GM19193 (cell line): ENCODE measurements around the gene NFKBIE.

Experiments used
- POLR2A ChIP-seq: IDR thresholded peaks from 4 replicates; pipeline ENCODE4 v1.6.1; 2011; ENCODE audit not compliant: insufficient read depth, insufficient read length; ENCODE audit errors: extremely low read depth

NFKBIE gene

GRCh38 chr6:44269178-44269920 is 4.0 kb upstream of the NFKBIE start:
- no peak for TF ChIP-seq POLR2A

- TF ChIP-seq POLR2A, result no peak
These were observed 2.8 kb upstream of the NFKBIE start for GRCh38 chr6:44268095-44268628.

- no peak for TF ChIP-seq POLR2A
These were observed 1.9 kb upstream of the NFKBIE start for GRCh38 chr6:44267252-44267651.

- TF ChIP-seq POLR2A, result no peak
These were observed 996 bp upstream of the NFKBIE start for GRCh38 chr6:44266347-44266746.

GRCh38 chr6:44265722-44266233 is 427 bp upstream of the NFKBIE start:
- TF ChIP-seq POLR2A, result no peak

GRCh38 chr6:44264154-44265006 is 971 bp downstream of the NFKBIE start:
- peak; percentile 61 for TF ChIP-seq POLR2A

- peak; percentile 61 for TF ChIP-seq POLR2A
These were observed 1.8 kb downstream of the NFKBIE start for GRCh38 chr6:44263354-44264100.

- peak; percentile 28 for TF ChIP-seq POLR2A
These were observed 2.6 kb downstream of the NFKBIE start for GRCh38 chr6:44262467-44263353.

- TF ChIP-seq POLR2A, result peak; percentile 4
These were observed 3.8 kb downstream of the NFKBIE start for GRCh38 chr6:44261581-44261980.

GRCh38 chr6:44260451-44261297 is 4.7 kb downstream of the NFKBIE start:
- TF ChIP-seq POLR2A, result peak; percentile 39

- TF ChIP-seq POLR2A, result no peak
These were observed 5.3 kb downstream of the NFKBIE start for GRCh38 chr6:44260011-44260410.

GRCh38 chr6:44258921-44259320 is 6.4 kb downstream of the NFKBIE start:
- TF ChIP-seq POLR2A, result no peak

- TF ChIP-seq POLR2A, result no peak
These were observed 7.0 kb downstream of the NFKBIE start for GRCh38 chr6:44258325-44258863.
